ENCODE results near the gene TULP4. TPM values are rescaled to one million over a fixed set of nuclear protein-coding genes. Genes with fewer than 3 reads are reported as not detected.

Gene TULP4
- total RNA-seq, 1 experiment from 2014 or later, result 52.8 TPM

DNA sequence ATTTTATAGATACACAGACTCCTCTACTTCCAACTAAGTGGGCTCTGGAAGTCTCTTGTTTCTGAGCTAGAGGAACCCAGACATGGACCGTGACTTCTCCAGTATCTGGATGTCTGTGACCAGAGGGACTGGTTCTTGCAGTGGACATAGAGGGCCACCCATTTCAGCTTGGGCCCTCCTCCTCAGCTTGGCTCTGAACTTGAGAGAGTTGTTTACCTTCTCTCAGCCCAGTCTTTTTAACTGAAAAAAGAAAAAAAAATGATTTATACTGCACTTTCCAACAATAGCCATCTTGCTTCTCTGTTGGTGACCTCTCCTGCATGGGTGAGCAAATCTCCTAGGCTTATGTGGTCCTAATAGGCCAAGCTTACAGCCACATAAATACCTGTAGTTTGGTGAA, 187.3 kb downstream of the TULP4 start:
- Mint-ChIP-seq H3K27me3 (ENCODE audit: low read depth) (no peaks in the 10 kb centered on the region; the same call in 1 of the 2 replicates), H3K4me1 (no peaks in the 10 kb centered on the region), H3K36me3 (peaks cover 26% of the 10 kb centered on the region), H3K27ac (no peak overlapping the region), H3K4me3 (no peak overlapping the region), H3K9me3 (no peaks in the 10 kb centered on the region)
- DNase-seq (ENCODE audit: low spot score) (no peak), ATAC-seq (no peak)
- TF ChIP-seq FOXJ3 (CRISPR knock-in tag; IDR thresholded peaks at IDR 0.05; ENCODE audit: borderline replicate concordance) (no peak), KAT7 (CRISPR knock-in tag; IDR thresholded peaks at IDR 0.05; ENCODE audit: borderline replicate concordance) (no peak), ZNF317 (CRISPR knock-in tag; IDR thresholded peaks at IDR 0.05; ENCODE audit: borderline replicate concordance, low read depth) (no peak), OVOL2 (CRISPR knock-in tag; IDR thresholded peaks at IDR 0.05; ENCODE audit: borderline replicate concordance) (no peak), JAZF1 (CRISPR knock-in tag; IDR thresholded peaks at IDR 0.05) (no peak), TP53 (CRISPR knock-in tag; IDR thresholded peaks at IDR 0.05) (no peak), NR1H2 (CRISPR knock-in tag; IDR thresholded peaks at IDR 0.05) (no peak), ESRRA (CRISPR knock-in tag; IDR thresholded peaks at IDR 0.05; ENCODE audit: borderline replicate concordance) (no peak), NFYB (CRISPR knock-in tag; conservative IDR thresholded peaks at IDR 0.05; ENCODE audit: low read depth) (no peak)
- TF ChIP-seq, protein P1, sequence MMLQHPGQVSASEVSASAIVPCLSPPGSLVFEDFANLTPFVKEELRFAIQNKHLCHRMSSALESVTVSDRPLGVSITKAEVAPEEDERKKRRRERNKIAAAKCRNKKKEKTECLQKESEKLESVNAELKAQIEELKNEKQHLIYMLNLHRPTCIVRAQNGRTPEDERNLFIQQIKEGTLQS (CRISPR knock-in tag; conservative IDR thresholded peaks at IDR 0.05), result no peak
- TF ChIP-seq, protein P2, sequence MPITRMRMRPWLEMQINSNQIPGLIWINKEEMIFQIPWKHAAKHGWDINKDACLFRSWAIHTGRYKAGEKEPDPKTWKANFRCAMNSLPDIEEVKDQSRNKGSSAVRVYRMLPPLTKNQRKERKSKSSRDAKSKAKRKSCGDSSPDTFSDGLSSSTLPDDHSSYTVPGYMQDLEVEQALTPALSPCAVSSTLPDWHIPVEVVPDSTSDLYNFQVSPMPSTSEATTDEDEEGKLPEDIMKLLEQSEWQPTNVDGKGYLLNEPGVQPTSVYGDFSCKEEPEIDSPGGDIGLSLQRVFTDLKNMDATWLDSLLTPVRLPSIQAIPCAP (CRISPR knock-in tag; IDR thresholded peaks at IDR 0.05), result no peak
- TF ChIP-seq, protein P3, sequence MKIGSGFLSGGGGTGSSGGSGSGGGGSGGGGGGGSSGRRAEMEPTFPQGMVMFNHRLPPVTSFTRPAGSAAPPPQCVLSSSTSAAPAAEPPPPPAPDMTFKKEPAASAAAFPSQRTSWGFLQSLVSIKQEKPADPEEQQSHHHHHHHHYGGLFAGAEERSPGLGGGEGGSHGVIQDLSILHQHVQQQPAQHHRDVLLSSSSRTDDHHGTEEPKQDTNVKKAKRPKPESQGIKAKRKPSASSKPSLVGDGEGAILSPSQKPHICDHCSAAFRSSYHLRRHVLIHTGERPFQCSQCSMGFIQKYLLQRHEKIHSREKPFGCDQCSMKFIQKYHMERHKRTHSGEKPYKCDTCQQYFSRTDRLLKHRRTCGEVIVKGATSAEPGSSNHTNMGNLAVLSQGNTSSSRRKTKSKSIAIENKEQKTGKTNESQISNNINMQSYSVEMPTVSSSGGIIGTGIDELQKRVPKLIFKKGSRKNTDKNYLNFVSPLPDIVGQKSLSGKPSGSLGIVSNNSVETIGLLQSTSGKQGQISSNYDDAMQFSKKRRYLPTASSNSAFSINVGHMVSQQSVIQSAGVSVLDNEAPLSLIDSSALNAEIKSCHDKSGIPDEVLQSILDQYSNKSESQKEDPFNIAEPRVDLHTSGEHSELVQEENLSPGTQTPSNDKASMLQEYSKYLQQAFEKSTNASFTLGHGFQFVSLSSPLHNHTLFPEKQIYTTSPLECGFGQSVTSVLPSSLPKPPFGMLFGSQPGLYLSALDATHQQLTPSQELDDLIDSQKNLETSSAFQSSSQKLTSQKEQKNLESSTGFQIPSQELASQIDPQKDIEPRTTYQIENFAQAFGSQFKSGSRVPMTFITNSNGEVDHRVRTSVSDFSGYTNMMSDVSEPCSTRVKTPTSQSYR (CRISPR knock-in tag; IDR thresholded peaks at IDR 0.05), result no peak
- TF ChIP-seq, protein P4, sequence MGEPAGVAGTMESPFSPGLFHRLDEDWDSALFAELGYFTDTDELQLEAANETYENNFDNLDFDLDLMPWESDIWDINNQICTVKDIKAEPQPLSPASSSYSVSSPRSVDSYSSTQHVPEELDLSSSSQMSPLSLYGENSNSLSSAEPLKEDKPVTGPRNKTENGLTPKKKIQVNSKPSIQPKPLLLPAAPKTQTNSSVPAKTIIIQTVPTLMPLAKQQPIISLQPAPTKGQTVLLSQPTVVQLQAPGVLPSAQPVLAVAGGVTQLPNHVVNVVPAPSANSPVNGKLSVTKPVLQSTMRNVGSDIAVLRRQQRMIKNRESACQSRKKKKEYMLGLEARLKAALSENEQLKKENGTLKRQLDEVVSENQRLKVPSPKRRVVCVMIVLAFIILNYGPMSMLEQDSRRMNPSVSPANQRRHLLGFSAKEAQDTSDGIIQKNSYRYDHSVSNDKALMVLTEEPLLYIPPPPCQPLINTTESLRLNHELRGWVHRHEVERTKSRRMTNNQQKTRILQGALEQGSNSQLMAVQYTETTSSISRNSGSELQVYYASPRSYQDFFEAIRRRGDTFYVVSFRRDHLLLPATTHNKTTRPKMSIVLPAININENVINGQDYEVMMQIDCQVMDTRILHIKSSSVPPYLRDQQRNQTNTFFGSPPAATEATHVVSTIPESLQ (CRISPR knock-in tag; IDR thresholded peaks at IDR 0.05), result no peak
- TF ChIP-seq, protein P5, sequence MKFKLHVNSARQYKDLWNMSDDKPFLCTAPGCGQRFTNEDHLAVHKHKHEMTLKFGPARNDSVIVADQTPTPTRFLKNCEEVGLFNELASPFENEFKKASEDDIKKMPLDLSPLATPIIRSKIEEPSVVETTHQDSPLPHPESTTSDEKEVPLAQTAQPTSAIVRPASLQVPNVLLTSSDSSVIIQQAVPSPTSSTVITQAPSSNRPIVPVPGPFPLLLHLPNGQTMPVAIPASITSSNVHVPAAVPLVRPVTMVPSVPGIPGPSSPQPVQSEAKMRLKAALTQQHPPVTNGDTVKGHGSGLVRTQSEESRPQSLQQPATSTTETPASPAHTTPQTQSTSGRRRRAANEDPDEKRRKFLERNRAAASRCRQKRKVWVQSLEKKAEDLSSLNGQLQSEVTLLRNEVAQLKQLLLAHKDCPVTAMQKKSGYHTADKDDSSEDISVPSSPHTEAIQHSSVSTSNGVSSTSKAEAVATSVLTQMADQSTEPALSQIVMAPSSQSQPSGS (CRISPR knock-in tag; IDR thresholded peaks at IDR 0.05; ENCODE audit: borderline replicate concordance, low read depth), result no peak
- TF ChIP-seq, protein P6, sequence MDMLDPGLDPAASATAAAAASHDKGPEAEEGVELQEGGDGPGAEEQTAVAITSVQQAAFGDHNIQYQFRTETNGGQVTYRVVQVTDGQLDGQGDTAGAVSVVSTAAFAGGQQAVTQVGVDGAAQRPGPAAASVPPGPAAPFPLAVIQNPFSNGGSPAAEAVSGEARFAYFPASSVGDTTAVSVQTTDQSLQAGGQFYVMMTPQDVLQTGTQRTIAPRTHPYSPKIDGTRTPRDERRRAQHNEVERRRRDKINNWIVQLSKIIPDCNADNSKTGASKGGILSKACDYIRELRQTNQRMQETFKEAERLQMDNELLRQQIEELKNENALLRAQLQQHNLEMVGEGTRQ (CRISPR knock-in tag; IDR thresholded peaks at IDR 0.05), result no peak
- TF ChIP-seq, protein P7, sequence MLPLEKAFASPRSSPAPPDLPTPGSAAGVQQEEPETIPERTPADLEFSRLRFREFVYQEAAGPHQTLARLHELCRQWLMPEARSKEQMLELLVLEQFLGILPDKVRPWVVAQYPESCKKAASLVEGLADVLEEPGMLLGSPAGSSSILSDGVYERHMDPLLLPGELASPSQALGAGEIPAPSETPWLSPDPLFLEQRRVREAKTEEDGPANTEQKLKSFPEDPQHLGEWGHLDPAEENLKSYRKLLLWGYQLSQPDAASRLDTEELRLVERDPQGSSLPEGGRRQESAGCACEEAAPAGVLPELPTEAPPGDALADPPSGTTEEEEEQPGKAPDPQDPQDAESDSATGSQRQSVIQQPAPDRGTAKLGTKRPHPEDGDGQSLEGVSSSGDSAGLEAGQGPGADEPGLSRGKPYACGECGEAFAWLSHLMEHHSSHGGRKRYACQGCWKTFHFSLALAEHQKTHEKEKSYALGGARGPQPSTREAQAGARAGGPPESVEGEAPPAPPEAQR (CRISPR knock-in tag; IDR thresholded peaks at IDR 0.05), result no peak
- ChIA-PET CTCF (interaction anchor here (1.5 kb wide), 1 partner anchor 278 kb away, joined by 4 read pairs; no protein-coding TSS in a partner anchor), POLR2A (no interaction called here)
